Panc1 (cell line): ENCODE results near the gene CPZ.

Experiments
- CTCF ChIP-seq: fragments of 450-650 bp; IDR thresholded peaks from 2 replicates; pipeline ENCODE4 v1.5.1; 2017; ENCODE audit warnings: mild to moderate bottlenecking
- REST ChIP-seq, 2 experiments: IDR thresholded peaks; 2 replicates each; pipeline ENCODE4 v1.6.1; 2011 to 2012; ENCODE audit warnings: low read depth in 2 of 2, control low read depth in 1 of 2, low read length in 1 of 2, mild to moderate bottlenecking in 1 of 2, moderate library complexity in 1 of 2; ENCODE audit not compliant: insufficient read depth in 1 of 2
- SIN3A ChIP-seq: IDR thresholded peaks from 2 replicates; pipeline ENCODE4 v1.6.1; 2012; ENCODE audit warnings: low read depth, mild to moderate bottlenecking, low read length, moderate library complexity, borderline replicate concordance; ENCODE audit not compliant: insufficient read depth

DNA sequence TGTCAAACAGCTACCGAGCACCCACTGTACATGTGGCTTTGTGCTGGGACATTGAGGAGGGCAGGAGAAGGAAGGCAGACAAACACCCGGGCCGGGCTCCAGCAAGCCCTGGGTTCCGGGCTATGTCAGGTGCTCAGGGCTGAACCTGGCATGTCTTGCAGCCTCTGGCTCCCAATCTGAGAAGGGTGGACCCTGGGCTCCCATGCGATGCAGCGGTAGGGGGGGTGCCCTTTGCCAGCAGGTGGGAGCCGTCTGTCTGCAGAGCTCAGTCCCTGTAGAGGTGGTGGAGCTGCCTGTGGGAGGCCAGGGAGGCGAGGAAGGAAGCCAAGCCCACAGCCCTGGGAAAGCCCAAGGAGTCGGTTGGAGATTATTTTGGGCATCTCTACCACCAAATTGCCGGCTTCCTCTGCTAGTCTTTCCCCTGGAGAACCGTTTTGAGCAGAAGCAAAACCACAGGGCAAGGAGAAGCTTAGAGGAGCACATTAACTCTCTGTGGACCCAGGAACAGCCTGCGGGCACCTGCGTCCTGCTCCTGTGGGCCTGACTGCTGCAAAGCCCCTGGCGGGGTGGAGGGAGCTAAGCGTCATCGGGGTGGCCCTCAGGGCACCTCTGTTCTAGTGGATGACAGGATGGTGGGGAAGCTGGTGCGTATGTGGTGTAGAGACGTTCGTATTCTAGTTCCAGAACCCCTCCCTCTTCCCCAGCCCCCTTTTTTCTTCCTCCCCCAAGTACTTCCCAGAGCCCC lies 10.3 kb downstream of the CPZ start:
- no peak for TF ChIP-seq CTCF
- TF ChIP-seq REST (IDR thresholded peaks at IDR 0.05; ENCODE audit: insufficient read depth in 1 of 2, low read depth in 2 of 2, low read length in 1 of 2): no peak
- no peak for TF ChIP-seq SIN3A
